Cardiac septum (tissue), 1 donor: ENCODE measurements around the gene F12. TPM values are rescaled to one million over a fixed set of nuclear protein-coding genes. Genes with fewer than 3 reads are reported as not detected.
"Not testable (repeated sequence)": the region's sequence is repeated elsewhere in the genome, so short reads cannot be mapped to it uniquely, and the experiment has no call there.

Experiments used
- DNase-seq: peaks from one replicate; pipeline ENCODE4 v3.0.0-alpha.2; 2020; ENCODE audit warnings: low spot score
- intact Hi-C: fragments of 100-400 bp; cut with DNase I; formaldehyde crosslinking; loops from one replicate; pipeline ENCODE4 v1.14.0; 2022
- total RNA-seq: library from RNA; stranded (reverse); fragmentation: NEBNext Ultra II Directional; extraction: Animal tissue kit (Norgen Biotek cat#: 25700); gene quantifications from one replicate; pipeline ENCODE4 v1.2.1, GENCODE V29; 2021
- donor health status: DM: no; HTN: no; CAD: no.

The F12 gene
- total RNA-seq, 1 donor from 2014 or later = not detected

- DNase-seq = no peak
- intact Hi-C loops = no loop called here
Measured at GRCh38 chr5:177363565-177363964, 45.8 kb downstream of the F12 start.

GRCh38 chr5:177362610-177363507 is 46.5 kb downstream of the F12 start:
- intact Hi-C loops = no loop called here
- peak; percentile 80 for DNase-seq

DNA sequence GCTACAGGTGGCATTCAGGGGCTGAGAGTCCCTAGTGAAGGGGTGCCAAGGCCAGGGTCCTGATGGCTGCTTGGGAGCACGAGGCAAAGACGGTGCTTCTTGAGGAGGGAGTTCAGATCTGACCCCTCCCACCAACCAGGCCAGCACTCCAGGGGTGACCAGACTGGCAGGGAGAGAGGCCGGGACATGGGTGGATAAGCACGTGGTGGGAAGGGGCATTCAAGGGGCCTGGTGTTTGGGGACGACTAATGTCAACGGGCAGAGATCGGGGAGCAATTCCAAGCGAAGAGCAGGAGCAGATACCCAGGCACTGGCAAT is 47.1 kb downstream of the F12 start:
- DNase-seq = peak; percentile 64
- intact Hi-C loops = no loop called here

- DNase-seq = peak; percentile 81
- intact Hi-C loops = no loop called here
Measured at GRCh38 chr5:177361418-177362291, 47.7 kb downstream of the F12 start.

GRCh38 chr5:177360740-177361139 is 48.6 kb downstream of the F12 start:
- DNase-seq = peak; percentile 70
- intact Hi-C loops = not testable (repeated sequence)

- no peak for DNase-seq
- intact Hi-C loops = no loop called here
Measured at GRCh38 chr5:177359860-177360259, 49.5 kb downstream of the F12 start.

- intact Hi-C loops = no loop called here
Measured at GRCh38 chr5:177359451-177359851, 49.9 kb downstream of the F12 start.

DNA sequence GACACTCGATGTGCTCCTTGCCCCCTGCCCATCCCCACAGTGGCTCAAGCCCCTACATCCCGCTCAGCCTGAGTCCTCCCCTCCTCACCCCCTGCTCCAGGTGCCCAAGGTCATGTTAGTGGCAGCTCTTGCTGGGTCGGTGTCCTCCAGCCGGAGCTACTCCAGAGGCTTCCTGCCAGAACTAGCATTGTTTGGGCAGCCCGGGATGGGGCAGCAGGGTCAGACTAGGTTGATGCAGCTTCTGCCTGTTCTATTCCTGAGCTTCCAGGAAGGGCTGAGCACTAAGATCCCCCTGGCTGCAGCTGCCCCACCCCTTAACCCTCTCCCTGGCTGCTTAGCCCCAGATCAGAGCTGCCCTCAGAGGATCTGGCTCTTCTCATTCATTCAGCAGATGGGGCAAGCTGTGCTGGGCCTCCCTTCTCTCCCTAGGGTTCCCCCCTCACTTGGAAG is 51.0 kb downstream of the F12 start:
- intact Hi-C loops = no loop called here

More at GRCh38 chr5:177359451-177359851, 49.9 kb downstream of the F12 start:
- DNase-seq = peak; percentile 71

DNA sequence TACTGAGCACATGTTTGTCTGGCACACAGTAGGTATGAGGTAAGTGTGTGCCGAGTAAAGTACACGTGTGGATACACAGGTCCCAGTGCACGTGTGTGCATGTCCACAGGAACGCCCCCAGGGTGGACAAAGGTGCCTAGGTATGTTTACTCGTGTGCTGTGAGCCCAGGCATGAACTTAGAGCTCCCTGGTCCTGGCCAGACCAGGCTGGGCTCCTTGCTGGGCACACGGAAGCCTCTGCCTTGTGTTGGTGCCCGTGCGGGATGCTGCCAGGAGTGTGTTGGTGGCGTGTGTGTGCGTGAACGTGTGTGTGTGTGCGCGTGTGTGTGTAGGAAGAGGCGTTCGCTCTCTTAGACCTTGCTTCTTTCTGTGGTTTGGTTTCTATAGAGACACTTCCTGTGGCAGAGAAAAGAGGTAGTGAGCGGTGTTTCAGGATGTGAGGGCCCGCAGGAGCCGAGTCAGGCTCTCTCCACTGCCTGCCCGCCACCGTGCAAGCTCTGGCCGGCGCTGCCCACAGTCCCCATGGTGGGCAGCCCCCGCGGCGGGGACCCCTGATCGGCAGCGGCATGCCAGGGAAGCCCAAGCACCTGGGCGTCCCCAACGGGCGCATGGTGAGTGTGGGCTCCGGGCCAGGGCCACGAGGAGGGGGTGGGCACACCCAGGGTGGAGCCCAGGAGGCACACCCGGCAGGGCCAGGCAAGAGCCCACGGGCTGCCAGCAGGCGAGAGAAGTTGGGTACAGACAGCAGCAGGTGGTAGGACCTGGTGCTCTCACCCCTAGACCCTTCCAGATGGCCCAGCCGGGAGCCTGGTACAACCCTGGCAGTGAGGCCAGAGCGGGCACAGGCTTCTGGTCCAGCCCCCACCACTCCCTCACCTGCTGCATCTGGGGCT is 51.7 kb downstream of the F12 start, which contains the start of gene RGS14:
TSS of gene RGS14 (plus strand) at position 466 of the 893 bp plus-strand sequence. CDS start at position 567, 101 bp downstream.
- intact Hi-C loops = no loop called here

More for the DNA sequence above, 51.0 kb downstream of the F12 start:
- DNase-seq = peak; percentile 76

GRCh38 chr5:177357146-177357458 is 52.3 kb downstream of the F12 start:
- intact Hi-C loops = no loop called here
- peak; percentile 55 for DNase-seq

More for the DNA sequence above, 51.7 kb downstream of the F12 start, which contains the start of gene RGS14:
- DNase-seq = peak; percentile 83

DNA sequence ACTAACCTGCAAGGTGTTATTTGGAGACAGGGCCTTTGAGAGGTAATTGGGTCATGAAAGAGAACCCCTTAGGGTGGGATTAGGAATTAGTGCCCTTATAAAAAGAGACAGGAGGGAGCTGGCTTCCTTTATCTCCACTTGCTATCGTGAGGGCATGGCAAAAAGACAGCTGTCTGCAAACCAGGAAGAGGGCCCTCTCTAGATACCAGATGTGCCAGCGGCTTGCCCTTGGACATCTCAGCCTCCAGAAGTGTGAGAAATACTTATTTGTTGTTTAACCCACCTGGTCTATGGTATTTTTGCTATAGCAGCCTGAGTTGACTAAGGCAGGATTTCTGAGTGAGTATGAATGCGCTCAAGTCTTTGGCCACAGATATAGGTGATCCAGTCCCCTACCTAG is 52.6 kb downstream of the F12 start:
- DNase-seq = no peak
- intact Hi-C loops = no loop called here

GRCh38 chr5:177355868-177356168 is 53.5 kb downstream of the F12 start:
- intact Hi-C loops = no loop called here
- no peak for DNase-seq

DNA sequence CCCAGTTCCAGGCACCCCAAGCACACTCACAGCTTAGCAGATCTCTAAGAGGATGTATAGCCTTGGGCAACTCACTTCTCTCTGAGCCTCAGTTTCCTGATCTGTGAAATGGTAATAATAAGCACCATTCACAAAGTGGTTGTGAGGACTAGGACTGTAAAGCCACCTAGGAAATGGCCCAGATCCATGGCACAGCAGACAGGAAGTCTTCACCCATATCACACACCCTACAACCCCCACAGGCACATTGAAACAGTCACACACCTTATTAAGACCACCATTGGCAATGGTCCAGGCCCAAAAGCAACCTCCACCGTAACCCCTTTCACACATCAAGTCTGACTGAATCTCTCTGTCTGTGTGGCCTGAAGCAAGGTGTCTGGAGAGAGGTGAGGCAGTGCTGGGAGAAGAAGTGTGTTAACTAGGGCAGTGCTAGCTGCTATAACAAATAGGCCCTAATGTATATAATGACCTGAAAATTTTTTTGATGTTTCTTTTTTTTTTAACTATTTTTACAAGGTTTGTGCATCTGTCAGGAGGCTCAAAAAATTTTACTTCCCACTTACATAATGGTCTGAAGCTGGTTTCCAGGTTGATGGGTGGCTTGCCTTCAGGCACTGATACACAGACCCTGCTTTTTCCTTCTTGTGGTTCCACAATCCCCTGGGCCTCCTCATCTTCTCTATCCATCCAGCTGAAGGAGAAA is 54.0 kb downstream of the F12 start:
- intact Hi-C loops = no loop called here
- DNase-seq = no peak

- intact Hi-C loops = no loop called here
- DNase-seq = no peak
Measured at GRCh38 chr5:177354711-177355110, 54.7 kb downstream of the F12 start.

GRCh38 chr5:177354256-177354655 is 55.1 kb downstream of the F12 start:
- intact Hi-C loops = no loop called here
- DNase-seq = no peak

DNA sequence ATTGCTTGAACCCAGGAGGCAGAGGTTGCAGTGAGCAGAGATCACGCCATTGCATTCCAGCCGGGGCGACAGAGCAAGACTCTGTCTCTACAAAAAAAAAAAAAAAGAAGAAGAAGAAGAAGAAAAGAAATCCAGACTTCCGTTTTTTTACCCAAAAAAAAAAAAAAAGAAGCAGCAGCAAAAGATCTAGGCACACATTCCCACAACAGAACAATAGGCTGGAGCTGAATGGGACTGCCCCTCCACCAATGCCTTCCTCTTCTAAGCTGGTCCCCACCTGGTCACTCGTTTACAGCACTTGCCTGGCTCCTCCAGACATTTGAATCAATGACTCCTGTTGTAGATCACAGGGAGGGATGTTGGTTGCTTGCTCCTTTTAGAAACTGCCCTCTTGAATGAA is 56.3 kb downstream of the F12 start:
- intact Hi-C loops = no loop called here
- no peak for DNase-seq
